BLaER1 (cell line): Measurements from ENCODE around the gene ZNF516.

Source experiments
- H3K27ac ChIP-seq: shearing (Covaris generic); formaldehyde crosslinking; 2 replicates; pipeline ENCODE4 v1.8.1; 2022
- H3K27me3 ChIP-seq: shearing (Covaris generic); formaldehyde crosslinking; 2 replicates; pipeline ENCODE4 v1.8.1; 2022
- H3K36me3 ChIP-seq: shearing (Covaris generic); formaldehyde crosslinking; 2 replicates; pipeline ENCODE4 v1.8.1; 2022
- H3K4me1 ChIP-seq: shearing (Covaris generic); formaldehyde crosslinking; 2 replicates; pipeline ENCODE4 v1.8.1; 2022
- H3K4me2 ChIP-seq: shearing (Covaris generic); formaldehyde crosslinking; 2 replicates; pipeline ENCODE4 v1.8.1; 2022
- H3K4me3 ChIP-seq: shearing (Covaris generic); formaldehyde crosslinking; 2 replicates; pipeline ENCODE4 v1.8.1; 2022
- H3K9ac ChIP-seq: shearing (Covaris generic); formaldehyde crosslinking; 2 replicates; pipeline ENCODE4 v1.8.1; 2022
- H3K9me3 ChIP-seq: shearing (Covaris generic); formaldehyde crosslinking; 2 replicates; pipeline ENCODE4 v1.8.1; 2022
- H4K20me1 ChIP-seq: shearing (Covaris generic); formaldehyde crosslinking; 2 replicates; pipeline ENCODE4 v1.8.1; 2022
- Cebpa-rat ChIP-seq: shearing (Covaris generic); IDR thresholded peaks from 2 replicates; pipeline ENCODE4 v1.8.1; 2022

Gene ZNF516

DNA sequence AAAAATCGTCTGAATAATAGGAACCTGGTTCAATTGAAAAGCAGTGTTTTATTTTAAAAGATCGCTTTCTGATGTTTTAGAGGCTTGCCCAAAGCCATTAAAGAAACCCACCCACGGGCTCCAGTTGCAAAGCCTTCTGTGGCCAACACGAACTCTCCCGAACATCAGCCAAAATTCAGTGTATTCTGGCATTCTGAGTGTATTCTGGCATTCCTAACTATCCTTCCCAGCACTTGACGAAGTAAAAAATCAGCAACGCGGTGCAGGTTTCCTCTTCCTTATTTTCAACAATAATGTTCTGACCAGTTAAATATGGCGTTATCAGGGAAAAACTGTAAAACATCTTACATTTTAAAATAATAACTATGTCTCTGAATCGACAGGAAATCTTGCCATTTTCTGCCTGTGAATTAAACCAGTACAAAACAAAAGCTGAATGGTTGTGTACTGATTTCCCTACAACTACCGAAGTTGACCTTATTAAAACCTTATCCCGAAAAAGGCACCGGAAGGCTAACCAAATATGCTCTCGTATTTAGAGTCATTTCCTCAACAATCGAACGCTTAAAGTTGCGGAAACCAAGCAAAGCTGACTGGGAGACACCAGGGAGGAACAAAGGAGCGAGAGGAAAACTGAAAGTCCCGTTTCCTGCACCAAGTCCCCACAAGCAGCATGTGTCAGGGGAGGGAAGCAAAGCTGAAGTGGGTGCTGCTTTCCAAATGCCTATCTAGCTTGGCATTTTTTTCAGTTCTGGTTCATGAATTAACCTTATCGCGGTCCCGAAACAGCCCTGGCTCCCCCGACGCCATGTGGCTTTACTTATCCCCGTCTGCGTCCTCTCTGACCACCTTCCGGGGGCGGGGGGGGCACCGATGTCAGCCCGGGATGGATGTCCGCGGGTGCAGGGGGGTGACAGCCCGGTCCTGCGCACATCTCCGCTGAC is 44.3 kb downstream of the ZNF516 start:
- Histone ChIP-seq H3K9ac (peak overlapping the region; percentile 82), H3K27me3 (no peaks in the 10 kb centered on the region), H3K9me3 (no peaks in the 10 kb centered on the region), H3K4me1 (peaks cover 89% of the 10 kb centered on the region), H3K36me3 (peaks cover 18% of the 10 kb centered on the region; the same call in 1 of the 2 replicates), H3K4me3 (peak overlapping the region; percentile 68), H4K20me1 (peaks cover 93% of the 10 kb centered on the region), H3K4me2 (peak overlapping the region; percentile 90), H3K27ac (peak overlapping the region; percentile 82)
- no peak for TF ChIP-seq Cebpa-rat

DNA sequence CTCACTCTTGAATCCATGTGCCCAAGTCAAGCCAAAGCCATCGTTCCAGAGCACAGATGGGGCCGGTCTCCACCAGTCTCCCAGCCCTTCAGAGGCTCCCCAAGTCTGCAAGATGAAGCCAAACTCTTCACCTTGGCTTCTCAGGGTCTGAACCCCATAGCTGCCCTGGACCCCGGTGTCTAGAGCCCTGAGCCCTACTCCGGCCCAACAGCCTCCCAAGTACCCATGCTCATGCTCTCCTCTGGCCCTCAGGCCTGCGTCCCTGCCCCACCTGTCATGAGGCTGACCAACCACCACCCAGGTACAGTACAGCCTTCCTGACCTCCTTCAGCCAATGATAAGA is 46.0 kb downstream of the ZNF516 start:
- peak overlapping the region; percentile 60 for H3K4me2 ChIP-seq
- 0 out of 2 replicates have a peak overlapping the region, but pooled peaks have one; percentile 10 for H3K27ac ChIP-seq
- no peak for TF ChIP-seq Cebpa-rat

DNA sequence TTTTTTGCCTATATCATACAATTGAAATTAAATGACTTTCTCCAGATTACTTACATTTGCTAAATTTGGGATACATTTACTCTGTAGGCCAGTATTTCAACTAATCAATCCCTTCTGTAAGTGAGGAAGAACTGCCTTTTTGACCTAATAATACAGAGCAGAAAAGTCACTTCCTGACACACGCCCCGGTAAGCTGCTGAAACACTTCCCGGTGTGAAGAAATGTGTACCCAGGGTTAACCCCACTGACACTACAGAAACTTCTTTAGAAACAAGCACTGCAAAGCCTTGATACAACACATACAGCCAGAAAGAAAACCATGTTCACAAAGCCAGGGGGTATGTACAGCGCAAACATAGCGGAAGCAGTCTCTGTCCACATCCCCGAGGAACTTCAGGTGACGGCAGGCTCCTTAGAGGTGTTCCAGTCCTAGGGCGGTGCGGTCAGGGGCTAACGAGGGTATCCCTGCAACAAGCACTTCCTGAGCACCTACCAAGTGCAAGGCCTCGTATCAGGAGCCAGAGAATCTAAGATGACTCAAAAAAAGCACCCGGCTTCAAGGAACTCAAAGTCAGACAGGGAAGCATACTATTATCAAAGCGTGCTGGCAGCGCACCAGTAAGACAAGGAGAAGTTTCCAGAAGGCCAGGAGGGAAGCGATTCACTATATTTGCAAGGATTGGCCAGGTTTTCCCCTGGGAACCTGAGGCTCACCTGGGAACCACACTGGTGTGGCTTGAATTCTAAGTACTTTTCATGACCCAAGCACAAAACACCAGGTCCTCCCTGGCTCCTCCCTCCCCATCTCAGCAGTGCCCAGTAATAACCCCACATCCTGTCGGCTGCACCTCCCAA is 46.6 kb downstream of the ZNF516 start:
- Histone ChIP-seq H4K20me1 (peaks cover 93% of the 10 kb centered on the region), H3K9ac (no peak overlapping the region), H3K4me1 (peaks cover 89% of the 10 kb centered on the region), H3K9me3 (no peaks in the 10 kb centered on the region), H3K4me2 (peak overlapping the region; percentile 60), H3K36me3 (peaks cover 25% of the 10 kb centered on the region), H3K27me3 (no peaks in the 10 kb centered on the region), H3K4me3 (no peak overlapping the region), H3K27ac (0 out of 2 replicates have a peak overlapping the region, but pooled peaks have one; percentile 10)
- no peak for TF ChIP-seq Cebpa-rat

More for the DNA sequence above, 46.0 kb downstream of the ZNF516 start:
- Histone ChIP-seq H3K27me3 (no peaks in the 10 kb centered on the region), H4K20me1 (peaks cover 93% of the 10 kb centered on the region), H3K4me3 (no peak overlapping the region), H3K36me3 (peaks cover 19% of the 10 kb centered on the region; the same call in 1 of the 2 replicates), H3K9me3 (no peaks in the 10 kb centered on the region), H3K4me1 (peaks cover 89% of the 10 kb centered on the region), H3K9ac (no peak overlapping the region)

- TF ChIP-seq Cebpa-rat: no peak
- H3K9ac ChIP-seq: no peak overlapping the region
- no peak overlapping the region for H3K4me2 ChIP-seq
- H4K20me1 ChIP-seq: peaks cover 93% of the 10 kb centered on the region
- H3K4me1 ChIP-seq: peaks cover 78% of the 10 kb centered on the region
- H3K36me3 ChIP-seq: peaks cover 36% of the 10 kb centered on the region
- no peak overlapping the region for H3K4me3 ChIP-seq
- no peak overlapping the region for H3K27ac ChIP-seq
- H3K27me3 ChIP-seq: no peaks in the 10 kb centered on the region
- H3K9me3 ChIP-seq: no peaks in the 10 kb centered on the region
These were observed 47.7 kb downstream of the ZNF516 start for GRCh38 chr18:76447258-76447890.

GRCh38 chr18:76446321-76447257 is 48.5 kb downstream of the ZNF516 start:
- no peak overlapping the region for H3K4me3 ChIP-seq
- no peaks in the 10 kb centered on the region for H3K27me3 ChIP-seq
- peaks cover 93% of the 10 kb centered on the region for H4K20me1 ChIP-seq
- no peak for TF ChIP-seq Cebpa-rat
- H3K27ac ChIP-seq: 0 out of 2 replicates have a peak overlapping the region, but pooled peaks have one; percentile 37
- H3K4me2 ChIP-seq: peak overlapping the region; percentile 31
- peaks cover 44% of the 10 kb centered on the region for H3K36me3 ChIP-seq
- no peaks in the 10 kb centered on the region for H3K9me3 ChIP-seq
- H3K9ac ChIP-seq: no peak overlapping the region
- H3K4me1 ChIP-seq: peaks cover 70% of the 10 kb centered on the region

DNA sequence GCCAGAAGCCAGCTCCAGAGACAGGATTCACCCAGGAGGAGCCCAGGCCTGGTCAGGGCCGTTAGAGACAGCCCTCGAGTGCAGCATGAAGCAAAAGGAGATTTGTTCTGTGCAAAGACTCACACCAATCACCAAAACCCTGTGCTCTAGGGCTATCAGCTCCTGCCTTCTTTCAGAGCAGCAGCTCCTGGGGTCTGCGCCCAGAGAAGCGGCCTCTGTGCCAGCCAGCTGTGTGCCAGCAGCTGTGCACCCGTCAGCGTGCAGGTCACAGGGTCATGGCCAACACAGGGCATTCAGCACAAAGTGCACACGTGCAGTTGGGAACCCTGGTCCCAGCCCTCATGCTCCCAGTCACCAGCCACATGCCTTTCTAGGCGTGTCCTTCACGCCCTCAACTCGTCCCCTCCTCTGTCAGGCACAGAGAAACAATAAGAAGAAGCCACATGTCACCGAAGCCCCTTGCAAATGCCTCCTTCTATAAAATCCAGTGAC is 49.3 kb downstream of the ZNF516 start:
- H4K20me1 ChIP-seq: peaks cover 93% of the 10 kb centered on the region
- no peaks in the 10 kb centered on the region for H3K27me3 ChIP-seq
- peak overlapping the region; percentile 31 for H3K4me2 ChIP-seq
- H3K4me3 ChIP-seq: no peak overlapping the region
- no peak for TF ChIP-seq Cebpa-rat
- no peak overlapping the region for H3K9ac ChIP-seq
- H3K9me3 ChIP-seq: no peaks in the 10 kb centered on the region
- 0 out of 2 replicates have a peak overlapping the region, but pooled peaks have one; percentile 37 for H3K27ac ChIP-seq
- peaks cover 52% of the 10 kb centered on the region for H3K36me3 ChIP-seq
- H3K4me1 ChIP-seq: peaks cover 66% of the 10 kb centered on the region

DNA sequence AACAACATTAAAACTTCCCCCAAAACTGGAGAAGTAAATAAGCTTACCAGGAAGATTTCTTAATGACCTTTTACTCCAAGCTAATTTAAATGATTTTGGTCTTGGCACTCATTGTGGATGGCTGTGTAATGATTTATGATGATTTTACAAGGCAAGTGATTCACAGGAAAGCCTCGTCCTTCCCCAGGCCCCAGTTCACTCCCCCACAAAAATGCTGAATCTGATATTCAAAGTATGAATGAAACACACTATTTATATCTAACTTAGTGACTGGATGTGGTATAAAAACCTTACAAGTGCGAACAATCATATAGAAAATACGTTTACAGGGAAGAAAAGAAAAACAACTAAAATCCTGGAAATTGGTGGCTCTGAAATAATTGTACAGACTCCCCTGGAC is 49.8 kb downstream of the ZNF516 start:
- H3K9ac ChIP-seq: no peak overlapping the region
- H3K27ac ChIP-seq: no peak overlapping the region
- peaks cover 96% of the 10 kb centered on the region for H4K20me1 ChIP-seq
- no peaks in the 10 kb centered on the region for H3K27me3 ChIP-seq
- H3K9me3 ChIP-seq: no peaks in the 10 kb centered on the region
- H3K4me2 ChIP-seq: peak overlapping the region; percentile 52; the same call in 1 of the 2 replicates
- H3K36me3 ChIP-seq: peaks cover 57% of the 10 kb centered on the region
- TF ChIP-seq Cebpa-rat: no peak
- no peak overlapping the region for H3K4me3 ChIP-seq
- H3K4me1 ChIP-seq: peaks cover 61% of the 10 kb centered on the region

DNA sequence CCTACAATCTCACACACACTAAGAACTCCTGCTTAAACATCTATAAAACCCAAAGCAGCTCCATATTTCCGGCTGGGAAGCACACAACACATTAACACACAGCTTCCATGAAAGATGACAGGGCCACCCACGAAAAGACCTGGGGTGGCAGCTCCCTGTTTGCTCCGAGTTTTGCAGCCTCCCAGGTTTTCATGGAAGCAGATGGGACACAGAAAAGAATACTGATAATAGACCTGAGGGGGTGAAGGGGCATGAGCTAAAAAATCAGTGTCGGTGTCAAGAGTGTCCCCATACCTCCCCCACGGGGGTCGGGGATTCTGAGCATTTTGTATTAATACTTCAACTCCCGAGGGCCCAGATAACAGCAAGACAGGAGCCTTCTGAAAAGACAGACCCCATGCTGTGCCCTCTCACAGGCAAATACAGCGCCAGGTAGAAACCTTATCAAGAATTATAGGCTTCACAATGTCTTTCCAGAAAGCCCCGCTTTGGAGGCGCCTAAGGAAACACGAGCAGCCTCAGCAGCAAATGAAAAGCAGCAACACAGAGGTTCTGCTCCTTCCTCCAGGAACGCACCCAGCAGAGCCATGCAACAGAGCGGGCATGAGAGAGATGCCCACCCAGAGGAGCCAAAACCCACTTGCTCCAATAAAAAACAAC is 50.5 kb downstream of the ZNF516 start:
- H3K4me2 ChIP-seq: peak overlapping the region; percentile 52
- H4K20me1 ChIP-seq: peaks cover 100% of the 10 kb centered on the region
- peaks cover 62% of the 10 kb centered on the region for H3K36me3 ChIP-seq
- H3K4me1 ChIP-seq: peaks cover 55% of the 10 kb centered on the region
- no peaks in the 10 kb centered on the region for H3K27me3 ChIP-seq
- no peak for TF ChIP-seq Cebpa-rat
- no peaks in the 10 kb centered on the region for H3K9me3 ChIP-seq
- no peak overlapping the region for H3K4me3 ChIP-seq
- peak overlapping the region; percentile 38; the same call in 1 of the 2 replicates for H3K9ac ChIP-seq
- no peak overlapping the region for H3K27ac ChIP-seq
